PC-9 (cell line): ENCODE results near the gene RAB11FIP5.

ENCODE experiments used
- CTCF ChIP-seq: fragments of 200-600 bp; sonication (generic); conservative IDR thresholded peaks from 2 replicates; pipeline ENCODE4 v1.6.1; 2017; ENCODE audit warnings: mixed run types, antibody characterized with exemption, mild to moderate bottlenecking, moderate library complexity
- EZH2 ChIP-seq: fragments of 200-600 bp; sonication (generic); IDR thresholded peaks from 2 replicates; pipeline ENCODE4 v1.8.0; 2017; ENCODE audit warnings: antibody characterized with exemption, low read depth

GRCh38 chr2:73106791-73107190, 6.0 kb downstream of the RAB11FIP5 start:
- TF ChIP-seq EZH2 = no peak
- no peak for TF ChIP-seq CTCF
